ENCODE data around the gene TMEM117.
"Not testable (repeated sequence)": the region's sequence is repeated elsewhere in the genome, so short reads cannot be mapped to it uniquely, and the experiment has no call there.

The TMEM117 gene

GRCh38 chr12:44143175-44143574 is 307.3 kb downstream of the TMEM117 start:
- in situ Hi-C loops (cut with HindIII; ENCODE audit: low pct_unique_long_range_greater_than_20kb, low sequenced_read_pairs) = no loop called here
- TF ChIP-seq JUND (IDR thresholded peaks at IDR 0.05; ENCODE audit: low read depth) = no peak
- DNase-seq (ENCODE audit: low read depth in 1 of 2, low spot score in 1 of 2) = no peak

- DNase-seq (ENCODE audit: low read depth in 1 of 2, low spot score in 1 of 2) = no peak
- in situ Hi-C loops (cut with HindIII; ENCODE audit: low pct_unique_long_range_greater_than_20kb, low sequenced_read_pairs) = no loop called here
- TF ChIP-seq JUND (IDR thresholded peaks at IDR 0.05; ENCODE audit: low read depth) = no peak
Observed at GRCh38 chr12:44148936-44149335, 313.1 kb downstream of the TMEM117 start.

GRCh38 chr12:44154128-44154527 is 318.2 kb downstream of the TMEM117 start:
- no peak for DNase-seq (ENCODE audit: low read depth in 1 of 2, low spot score in 1 of 2)
- TF ChIP-seq JUND (IDR thresholded peaks at IDR 0.05; ENCODE audit: low read depth) = no peak
- in situ Hi-C loops (cut with HindIII; ENCODE audit: low pct_unique_long_range_greater_than_20kb, low sequenced_read_pairs) = no loop called here

GRCh38 chr12:44155358-44155757 is 319.5 kb downstream of the TMEM117 start:
- no peak for DNase-seq (ENCODE audit: low read depth in 1 of 2, low spot score in 1 of 2)
- no peak for TF ChIP-seq JUND (IDR thresholded peaks at IDR 0.05; ENCODE audit: low read depth)
- in situ Hi-C loops (cut with HindIII; ENCODE audit: low pct_unique_long_range_greater_than_20kb, low sequenced_read_pairs) = no loop called here

GRCh38 chr12:44157359-44157758 is 321.5 kb downstream of the TMEM117 start:
- DNase-seq (ENCODE audit: low read depth in 1 of 2, low spot score in 1 of 2) = no peak
- in situ Hi-C loops (cut with HindIII; ENCODE audit: low pct_unique_long_range_greater_than_20kb, low sequenced_read_pairs) = no loop called here
- no peak for TF ChIP-seq JUND (IDR thresholded peaks at IDR 0.05; ENCODE audit: low read depth)

- no peak for DNase-seq (ENCODE audit: low read depth in 1 of 2, low spot score in 1 of 2)
- in situ Hi-C loops (cut with HindIII; ENCODE audit: low pct_unique_long_range_greater_than_20kb, low sequenced_read_pairs) = no loop called here
- TF ChIP-seq JUND (IDR thresholded peaks at IDR 0.05; ENCODE audit: low read depth) = no peak
Observed at GRCh38 chr12:44158746-44159145, 322.9 kb downstream of the TMEM117 start.

GRCh38 chr12:44159216-44159615 is 323.3 kb downstream of the TMEM117 start:
- in situ Hi-C loops (cut with HindIII; ENCODE audit: low pct_unique_long_range_greater_than_20kb, low sequenced_read_pairs) = no loop called here
- TF ChIP-seq JUND (IDR thresholded peaks at IDR 0.05; ENCODE audit: low read depth) = no peak
- DNase-seq (ENCODE audit: low read depth in 1 of 2, low spot score in 1 of 2) = no peak

- in situ Hi-C loops (cut with HindIII; ENCODE audit: low pct_unique_long_range_greater_than_20kb, low sequenced_read_pairs) = no loop called here
- TF ChIP-seq JUND (IDR thresholded peaks at IDR 0.05; ENCODE audit: low read depth) = no peak
- DNase-seq (ENCODE audit: low read depth in 1 of 2, low spot score in 1 of 2) = no peak
Observed at GRCh38 chr12:44159862-44160261, 324.0 kb downstream of the TMEM117 start.

GRCh38 chr12:44162961-44163360 is 327.1 kb downstream of the TMEM117 start:
- TF ChIP-seq JUND (IDR thresholded peaks at IDR 0.05; ENCODE audit: low read depth) = no peak
- no peak for DNase-seq (ENCODE audit: low read depth in 1 of 2, low spot score in 1 of 2)
- in situ Hi-C loops (cut with HindIII; ENCODE audit: low pct_unique_long_range_greater_than_20kb, low sequenced_read_pairs) = no loop called here

- no peak for DNase-seq (ENCODE audit: low read depth in 1 of 2, low spot score in 1 of 2)
- in situ Hi-C loops (cut with HindIII; ENCODE audit: low pct_unique_long_range_greater_than_20kb, low sequenced_read_pairs) = no loop called here
- TF ChIP-seq JUND (IDR thresholded peaks at IDR 0.05; ENCODE audit: low read depth) = no peak
Observed at GRCh38 chr12:44174053-44174452, 338.2 kb downstream of the TMEM117 start.

GRCh38 chr12:44184499-44185206 is 348.8 kb downstream of the TMEM117 start:
- DNase-seq (ENCODE audit: low read depth in 1 of 2, low spot score in 1 of 2) = no peak
- in situ Hi-C loops (cut with HindIII; ENCODE audit: low pct_unique_long_range_greater_than_20kb, low sequenced_read_pairs) = no loop called here

GRCh38 chr12:44193281-44193680 is 357.4 kb downstream of the TMEM117 start:
- no peak for DNase-seq (ENCODE audit: low read depth in 1 of 2, low spot score in 1 of 2)
- no peak for TF ChIP-seq JUND (IDR thresholded peaks at IDR 0.05; ENCODE audit: low read depth)
- in situ Hi-C loops (cut with HindIII; ENCODE audit: low pct_unique_long_range_greater_than_20kb, low sequenced_read_pairs) = no loop called here

More at GRCh38 chr12:44184499-44185206, 348.8 kb downstream of the TMEM117 start:
- TF ChIP-seq JUND (IDR thresholded peaks at IDR 0.05; ENCODE audit: low read depth) = no peak

- DNase-seq (ENCODE audit: low read depth in 1 of 2, low spot score in 1 of 2); in situ Hi-C loops (cut with HindIII; ENCODE audit: low pct_unique_long_range_greater_than_20kb, low sequenced_read_pairs): not testable (repeated sequence)
Observed at GRCh38 chr12:44195719-44196118, 359.8 kb downstream of the TMEM117 start.

GRCh38 chr12:44206045-44206444 is 370.2 kb downstream of the TMEM117 start:
- DNase-seq (ENCODE audit: low read depth in 1 of 2, low spot score in 1 of 2) = no peak
- no peak for TF ChIP-seq JUND (IDR thresholded peaks at IDR 0.05; ENCODE audit: low read depth)
- in situ Hi-C loops (cut with HindIII; ENCODE audit: low pct_unique_long_range_greater_than_20kb, low sequenced_read_pairs) = no loop called here

Measured in T47D (cell line).